Stimulated activated CD8-positive, alpha-beta memory T cell treated with anti-CD3 and anti-CD28 coated beads, Interleukin-4, amount 100 ng/mL, for 48 hours (primary cell): Measurements from ENCODE around the gene VWA1.
"Not testable (repeated sequence)": the region's sequence is repeated elsewhere in the genome, so short reads cannot be mapped to it uniquely, and the experiment has no call there.

Source experiments
- DNase-seq: peaks from one replicate; pipeline ENCODE4 v3.0.0-alpha.2; 2020

The VWA1 gene

DNA sequence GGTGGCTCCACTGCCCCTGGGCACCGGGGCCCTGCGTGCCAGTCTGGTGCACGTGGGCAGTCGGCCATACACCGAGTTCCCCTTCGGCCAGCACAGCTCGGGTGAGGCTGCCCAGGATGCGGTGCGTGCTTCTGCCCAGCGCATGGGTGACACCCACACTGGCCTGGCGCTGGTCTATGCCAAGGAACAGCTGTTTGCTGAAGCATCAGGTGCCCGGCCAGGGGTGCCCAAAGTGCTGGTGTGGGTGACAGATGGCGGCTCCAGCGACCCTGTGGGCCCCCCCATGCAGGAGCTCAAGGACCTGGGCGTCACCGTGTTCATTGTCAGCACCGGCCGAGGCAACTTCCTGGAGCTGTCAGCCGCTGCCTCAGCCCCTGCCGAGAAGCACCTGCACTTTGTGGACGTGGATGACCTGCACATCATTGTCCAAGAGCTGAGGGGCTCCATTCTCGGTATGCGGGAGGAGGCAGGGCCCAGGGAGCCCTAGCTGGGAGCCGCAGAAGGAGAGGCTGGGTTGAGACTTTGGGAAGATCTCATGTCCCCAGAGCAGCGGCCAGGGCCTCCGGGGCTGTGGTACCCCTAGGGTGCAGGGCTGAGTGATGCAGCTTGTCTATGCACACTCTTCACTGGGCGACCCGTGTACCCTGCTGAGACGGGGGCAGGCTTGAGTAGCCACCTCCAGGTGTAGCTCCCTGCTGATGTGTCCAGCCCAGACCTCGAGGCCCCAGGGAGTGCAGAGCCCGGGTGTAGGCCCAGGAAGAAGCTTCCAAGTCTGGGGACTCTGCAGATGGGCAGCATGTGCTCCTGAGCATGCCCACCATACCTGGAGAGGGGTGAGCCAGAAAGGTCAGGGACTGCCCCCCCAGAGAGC lies 1.8 kb downstream of the VWA1 start:
- DNase-seq, result no peak

DNA sequence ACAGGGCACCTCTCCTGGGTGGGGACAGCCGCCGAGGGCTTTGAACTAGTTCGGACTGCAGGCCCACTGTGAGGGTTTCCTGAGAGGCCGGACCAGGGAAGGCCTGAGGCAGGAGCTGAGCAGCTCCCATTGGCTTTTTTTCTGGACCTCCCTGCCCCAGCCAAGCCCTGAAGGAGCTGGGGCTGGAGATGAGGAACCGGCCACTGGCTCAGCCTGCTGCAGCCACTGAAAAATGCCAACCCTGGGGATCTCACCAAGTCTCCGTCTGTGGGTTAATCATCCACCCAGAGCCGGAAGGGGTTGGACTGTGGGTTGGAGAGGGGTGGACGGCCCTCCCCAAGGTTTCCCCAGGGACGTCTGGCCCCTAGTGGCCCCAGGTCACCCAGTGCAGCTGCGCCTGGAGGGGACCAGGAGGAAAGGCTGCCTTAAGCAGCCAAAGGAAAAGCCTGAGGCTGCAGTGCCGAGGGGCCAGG lies 2.5 kb downstream of the VWA1 start:
- DNase-seq, result no peak

DNA sequence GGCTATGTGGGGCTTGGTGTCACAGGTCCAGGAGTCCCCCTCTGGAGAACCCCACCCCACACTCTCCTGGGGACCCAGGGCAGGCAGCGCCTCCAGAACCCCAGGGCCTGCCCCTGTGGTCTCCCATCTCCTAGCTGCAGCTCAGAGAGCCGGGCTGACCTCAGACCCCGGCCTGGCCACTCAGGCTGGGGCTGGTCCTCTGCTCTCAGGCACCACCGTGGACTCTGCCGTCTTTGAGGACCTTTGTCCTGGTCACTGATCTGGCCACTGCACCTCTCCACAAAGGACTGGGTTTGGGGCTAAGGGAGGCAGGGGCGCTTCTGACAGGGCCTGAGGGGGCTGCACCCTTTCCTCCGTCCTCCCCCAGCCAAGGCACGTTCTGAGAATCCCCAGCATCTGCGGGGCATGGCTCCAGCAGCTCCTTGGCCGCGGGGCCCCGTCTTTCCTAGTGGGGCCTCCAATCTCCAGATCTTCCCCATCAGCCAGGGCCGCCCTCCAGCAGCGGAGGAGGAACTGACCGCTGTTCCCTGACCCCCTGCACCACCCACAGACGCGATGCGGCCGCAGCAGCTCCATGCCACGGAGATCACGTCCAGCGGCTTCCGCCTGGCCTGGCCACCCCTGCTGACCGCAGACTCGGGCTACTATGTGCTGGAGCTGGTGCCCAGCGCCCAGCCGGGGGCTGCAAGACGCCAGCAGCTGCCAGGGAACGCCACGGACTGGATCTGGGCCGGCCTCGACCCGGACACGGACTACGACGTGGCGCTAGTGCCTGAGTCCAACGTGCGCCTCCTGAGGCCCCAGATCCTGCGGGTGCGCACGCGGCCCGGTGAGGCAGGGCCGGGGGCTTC lies 3.3 kb downstream of the VWA1 start:
- no peak for DNase-seq

DNA sequence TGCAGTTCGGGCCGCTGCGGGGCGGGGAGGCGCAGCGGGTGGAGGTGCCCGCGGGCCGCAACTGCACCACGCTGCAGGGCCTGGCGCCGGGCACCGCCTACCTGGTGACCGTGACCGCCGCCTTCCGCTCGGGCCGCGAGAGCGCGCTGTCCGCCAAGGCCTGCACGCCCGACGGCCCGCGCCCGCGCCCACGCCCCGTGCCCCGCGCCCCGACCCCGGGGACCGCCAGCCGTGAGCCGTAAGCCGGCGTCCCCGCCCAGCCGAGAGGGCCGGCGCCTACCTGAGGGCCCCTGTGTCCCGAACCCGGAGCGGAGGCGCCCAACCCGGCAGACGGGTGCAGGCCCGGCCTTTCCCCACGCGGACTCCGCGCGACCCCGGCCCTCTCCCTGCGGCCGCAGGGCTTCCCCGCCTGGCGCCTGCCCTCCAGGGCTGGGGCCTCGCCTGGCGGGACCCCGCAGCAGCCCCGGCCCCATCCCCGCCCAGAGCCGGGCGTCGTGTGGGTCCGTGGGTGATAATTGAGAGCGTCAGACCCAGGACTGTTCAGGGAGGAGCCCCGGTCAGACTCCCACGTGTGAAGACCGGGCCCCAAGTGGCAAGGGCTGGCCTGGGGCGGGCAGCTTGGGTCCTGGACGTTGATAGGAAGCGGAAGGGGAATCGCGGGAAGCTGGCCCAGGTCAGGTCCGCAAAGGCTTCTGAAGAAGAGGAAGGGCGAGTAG lies 4.2 kb downstream of the VWA1 start:
- no peak for DNase-seq

DNA sequence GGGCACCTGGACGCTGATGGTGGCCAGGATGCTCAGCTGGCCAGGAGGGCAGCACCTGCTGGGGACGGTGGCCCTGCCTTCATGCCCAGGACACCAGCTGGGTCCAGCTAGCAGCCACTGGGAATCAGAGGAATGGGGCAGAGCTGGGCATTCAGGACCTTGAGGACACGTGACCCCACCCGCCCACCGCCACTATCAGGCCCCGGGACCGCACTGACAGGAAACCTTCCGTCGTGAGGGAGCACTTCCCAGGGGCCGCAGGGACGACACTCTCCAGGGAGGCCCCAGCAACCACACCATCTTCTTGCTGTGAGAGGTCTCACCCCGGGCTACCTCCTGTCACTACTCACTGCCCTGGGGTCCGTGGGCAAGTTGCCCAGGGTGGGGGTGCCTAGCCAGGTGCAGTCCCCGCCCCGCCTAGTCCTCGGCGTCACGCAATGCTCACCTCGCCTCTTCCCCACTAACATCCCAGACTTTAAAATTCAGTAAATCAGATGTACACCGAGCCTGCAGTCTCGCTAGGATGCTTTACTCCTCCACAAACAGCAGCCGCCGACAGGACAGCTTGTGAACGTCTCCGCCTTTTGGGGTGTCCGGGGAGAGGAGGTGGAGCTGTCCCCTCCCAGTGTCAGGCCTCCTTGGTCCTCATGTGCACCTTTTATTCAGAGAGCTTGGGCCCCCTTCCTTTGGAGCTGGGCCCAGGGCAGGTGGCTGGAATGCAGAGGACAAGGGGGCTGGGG lies 4.9 kb downstream of the VWA1 start:
- no peak for DNase-seq

DNA sequence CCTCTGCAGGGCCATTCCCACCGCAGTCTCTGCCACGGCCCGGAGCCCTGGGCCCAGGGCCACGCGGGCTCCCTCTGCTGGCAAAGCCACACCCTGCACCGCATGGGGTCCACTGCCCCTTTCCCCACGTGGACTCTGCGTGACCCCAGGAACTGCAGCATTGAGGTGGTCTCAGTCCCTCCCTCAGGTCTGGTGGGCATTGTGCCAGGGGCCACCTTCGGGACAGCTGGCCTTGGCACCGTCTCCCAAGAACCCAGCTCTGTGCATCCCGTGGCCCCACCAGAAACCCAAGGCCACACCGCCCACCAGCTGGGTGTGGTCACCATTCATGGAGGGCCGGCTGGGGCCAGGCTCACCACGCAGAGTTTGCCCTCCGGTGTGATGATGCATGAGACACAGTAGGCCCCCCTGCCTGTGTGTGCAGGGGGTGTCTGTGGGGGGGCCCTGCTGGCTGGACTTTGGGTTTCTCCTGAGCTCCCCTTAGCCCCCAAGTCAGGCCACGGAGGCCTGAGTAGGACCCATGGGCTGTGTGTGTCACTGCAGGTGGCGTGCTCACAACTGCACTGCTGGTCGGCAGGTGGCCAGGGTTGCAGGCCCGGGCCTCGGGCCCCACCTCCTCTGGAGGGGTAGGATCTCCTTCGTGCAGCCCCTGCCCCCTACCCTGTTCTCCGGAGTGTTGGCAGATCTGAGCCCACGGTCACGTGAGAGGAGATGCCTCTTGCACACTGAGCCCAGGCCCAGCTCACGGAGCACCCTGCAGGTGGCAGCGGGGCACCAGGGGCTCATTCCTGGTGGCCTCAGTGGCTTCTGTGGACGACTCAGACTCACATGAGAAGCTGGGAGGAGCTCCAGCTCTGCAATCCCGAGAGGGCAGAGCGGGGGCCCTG lies 5.8 kb downstream of the VWA1 start:
- peak; percentile 84 for DNase-seq

DNA sequence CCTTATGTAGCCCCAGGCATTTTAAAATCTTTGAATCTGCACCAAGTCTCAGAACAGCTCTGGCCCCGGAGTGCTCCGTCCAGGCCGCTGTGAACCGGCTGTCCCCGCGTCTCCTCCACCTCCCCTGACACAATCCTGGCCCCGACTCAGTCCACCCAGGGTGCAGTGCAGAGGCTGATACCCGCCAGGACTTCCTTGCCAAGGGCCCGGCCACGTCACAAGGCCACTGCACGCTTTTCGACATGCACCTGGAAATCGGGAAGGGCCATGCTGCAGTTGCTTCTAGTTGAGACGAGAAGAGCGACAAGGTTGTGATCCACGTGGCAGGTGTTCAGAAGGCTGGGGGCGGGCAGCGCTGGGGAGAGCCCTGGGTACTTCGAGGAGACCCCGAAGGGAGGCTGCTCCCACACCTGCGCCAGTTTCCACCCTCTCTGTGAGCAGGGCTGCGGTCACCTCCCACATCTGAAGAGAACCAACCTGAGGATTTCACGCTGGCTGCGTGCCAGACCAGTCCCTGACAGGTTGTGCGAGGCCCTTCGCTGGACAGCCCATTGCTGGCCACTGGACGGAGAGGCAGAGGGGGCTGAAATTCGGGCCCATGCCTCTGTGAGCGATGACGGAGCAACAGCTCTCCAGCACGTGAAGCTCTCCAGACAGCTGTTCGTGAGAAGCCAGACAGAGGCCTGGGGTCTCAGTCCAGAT lies 6.7 kb downstream of the VWA1 start:
- no peak for DNase-seq

DNA sequence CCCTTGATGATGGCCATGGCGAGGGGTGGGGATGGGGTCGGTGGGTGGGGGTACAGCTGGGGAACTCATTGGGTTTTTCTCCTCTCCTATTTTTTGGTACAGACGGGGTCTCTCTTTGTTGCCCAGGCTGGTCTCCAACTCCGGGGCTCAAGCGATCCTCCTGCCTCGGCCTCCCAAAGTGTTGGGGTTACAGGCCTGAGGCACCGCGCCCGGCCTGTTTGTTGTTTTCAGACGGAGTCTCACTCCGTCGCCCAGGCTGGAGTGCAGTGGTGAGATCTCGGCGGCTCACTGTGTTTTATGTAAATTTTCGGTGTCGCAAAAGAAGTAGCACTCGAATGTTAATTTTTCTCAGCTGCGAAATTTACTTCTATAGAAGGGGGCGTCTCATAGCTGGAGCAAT lies 11.1 kb downstream of the VWA1 start:
- DNase-seq, result not testable (repeated sequence)

DNA sequence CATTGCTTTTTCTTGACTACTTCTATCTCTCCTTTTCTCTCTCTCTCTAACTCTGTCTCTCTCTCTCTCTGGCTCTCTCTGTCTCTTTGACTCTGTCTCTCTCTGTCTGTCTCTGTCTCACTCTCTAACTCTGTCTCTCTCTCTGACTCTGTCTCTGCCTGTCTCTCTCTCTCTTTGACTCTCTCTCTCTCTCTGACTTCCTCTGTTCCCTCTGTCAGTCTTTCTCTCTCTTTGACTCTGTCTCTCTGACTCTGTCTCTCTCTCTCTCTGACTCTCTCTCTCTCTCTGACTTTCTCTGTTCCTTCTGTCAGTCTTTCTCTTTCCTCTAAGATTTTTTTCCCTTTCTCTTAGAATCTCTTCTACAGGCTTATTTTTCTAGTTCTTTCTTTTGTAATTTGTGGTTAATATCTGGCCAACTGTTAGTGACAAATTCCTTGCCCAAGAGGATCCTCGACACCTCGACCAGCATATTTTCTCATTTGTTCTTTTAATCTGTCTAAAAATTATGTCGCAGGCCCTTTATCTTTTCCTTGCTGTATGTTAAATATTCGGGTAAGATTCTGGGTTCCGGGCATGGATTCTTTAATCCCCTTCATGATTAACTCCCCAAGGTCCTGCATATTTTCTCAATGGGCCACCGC lies 13.7 kb downstream of the VWA1 start, which contains the start of gene ATAD3C:
TSS of gene ATAD3C (plus strand) at position 591 of the 641 bp plus-strand sequence. CDS start 995 bp downstream, outside the sequence.
- DNase-seq, result no peak

DNA sequence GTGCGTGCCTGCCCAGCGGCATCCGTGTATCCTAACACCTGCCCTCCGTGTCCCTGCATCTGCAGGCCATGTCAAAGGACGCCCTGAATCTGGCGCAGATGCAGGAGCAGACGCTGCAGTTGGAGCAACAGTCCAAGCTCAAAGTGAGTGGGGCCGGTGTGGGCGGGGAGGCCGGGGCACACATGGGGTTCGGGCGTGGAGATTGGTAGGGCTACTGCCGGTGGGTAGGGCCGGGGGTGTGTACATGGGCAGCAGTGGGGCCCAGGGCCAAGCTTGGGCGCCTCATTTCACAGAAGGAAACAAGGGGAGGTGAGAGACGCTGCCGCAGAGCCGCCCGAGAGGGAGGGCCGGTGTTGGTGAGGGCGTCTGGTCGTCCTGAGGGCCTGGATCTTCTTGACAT lies 15.1 kb downstream of the VWA1 start:
- DNase-seq, result not testable (repeated sequence)

DNA sequence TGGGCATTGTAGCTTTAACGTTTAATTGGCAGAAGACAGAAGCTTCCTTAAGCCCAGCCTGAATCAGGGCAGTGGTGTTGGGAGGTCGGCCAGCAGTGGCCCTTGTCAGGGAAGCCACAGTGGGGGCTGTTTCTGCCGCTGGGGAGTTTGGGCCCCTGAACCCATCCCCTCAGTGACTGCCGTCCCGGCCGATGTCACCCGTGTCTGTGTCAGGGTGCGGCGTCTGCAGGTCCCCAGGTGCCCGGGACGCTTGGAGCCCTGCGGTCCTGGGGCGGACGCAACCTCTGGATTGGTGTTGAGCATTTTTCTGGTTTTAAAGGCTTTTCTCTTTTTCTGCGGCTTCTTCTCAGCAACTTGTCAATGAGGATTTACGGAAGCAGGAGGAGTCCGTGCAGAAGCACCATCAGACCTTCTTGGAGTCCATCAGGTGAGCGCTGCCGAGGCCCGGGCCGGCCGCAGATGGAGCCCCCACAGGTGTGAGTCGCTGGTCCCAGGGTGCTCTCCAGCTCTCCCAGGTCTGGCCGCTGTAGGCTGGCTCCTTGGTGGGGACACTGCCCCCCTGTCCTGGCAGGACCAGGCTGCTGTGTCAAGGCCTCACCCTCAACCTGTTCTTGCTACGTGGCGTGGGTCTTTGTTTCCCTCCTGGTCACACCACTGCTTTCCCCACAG lies 16.3 kb downstream of the VWA1 start:
- DNase-seq, result no peak

DNA sequence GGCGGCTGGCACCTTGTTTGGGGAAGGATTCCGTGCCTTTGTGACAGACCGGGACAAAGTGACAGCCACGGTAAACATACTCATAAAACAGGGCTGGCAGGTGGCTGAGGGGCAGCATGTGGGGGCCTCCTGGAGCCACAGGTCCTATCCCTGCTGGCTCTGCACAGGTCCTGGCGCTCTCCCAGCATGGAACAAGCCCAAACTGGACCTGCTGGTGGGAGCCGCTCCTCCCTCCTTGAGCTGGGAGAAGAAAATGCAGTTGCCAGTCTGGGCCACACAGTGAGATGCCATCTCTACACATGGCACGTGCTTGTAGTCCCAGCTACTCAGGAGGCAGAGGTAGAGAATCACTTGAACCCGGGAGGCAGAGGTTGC lies 16.9 kb downstream of the VWA1 start:
- DNase-seq, result not testable (repeated sequence)

DNA sequence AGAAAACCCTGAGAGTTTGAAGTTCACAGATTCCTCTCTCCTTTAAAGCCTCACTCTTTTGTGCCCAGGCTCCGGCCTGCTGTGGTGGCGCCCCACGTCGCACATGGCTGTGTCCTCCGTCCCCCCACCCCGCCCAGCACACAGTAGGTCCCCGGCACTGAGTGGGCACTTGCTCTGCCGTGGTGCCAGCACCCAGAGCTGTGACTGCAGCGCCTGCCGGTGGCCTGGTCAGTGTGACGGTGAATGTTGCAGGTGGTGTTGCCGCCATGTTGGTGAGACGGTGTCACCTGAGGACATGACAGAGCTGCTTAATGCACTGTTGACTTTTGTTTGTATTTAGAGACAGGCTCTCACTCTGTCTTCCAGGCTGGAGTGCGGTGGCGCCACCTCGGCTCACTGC lies 17.4 kb downstream of the VWA1 start:
- no peak for DNase-seq

DNA sequence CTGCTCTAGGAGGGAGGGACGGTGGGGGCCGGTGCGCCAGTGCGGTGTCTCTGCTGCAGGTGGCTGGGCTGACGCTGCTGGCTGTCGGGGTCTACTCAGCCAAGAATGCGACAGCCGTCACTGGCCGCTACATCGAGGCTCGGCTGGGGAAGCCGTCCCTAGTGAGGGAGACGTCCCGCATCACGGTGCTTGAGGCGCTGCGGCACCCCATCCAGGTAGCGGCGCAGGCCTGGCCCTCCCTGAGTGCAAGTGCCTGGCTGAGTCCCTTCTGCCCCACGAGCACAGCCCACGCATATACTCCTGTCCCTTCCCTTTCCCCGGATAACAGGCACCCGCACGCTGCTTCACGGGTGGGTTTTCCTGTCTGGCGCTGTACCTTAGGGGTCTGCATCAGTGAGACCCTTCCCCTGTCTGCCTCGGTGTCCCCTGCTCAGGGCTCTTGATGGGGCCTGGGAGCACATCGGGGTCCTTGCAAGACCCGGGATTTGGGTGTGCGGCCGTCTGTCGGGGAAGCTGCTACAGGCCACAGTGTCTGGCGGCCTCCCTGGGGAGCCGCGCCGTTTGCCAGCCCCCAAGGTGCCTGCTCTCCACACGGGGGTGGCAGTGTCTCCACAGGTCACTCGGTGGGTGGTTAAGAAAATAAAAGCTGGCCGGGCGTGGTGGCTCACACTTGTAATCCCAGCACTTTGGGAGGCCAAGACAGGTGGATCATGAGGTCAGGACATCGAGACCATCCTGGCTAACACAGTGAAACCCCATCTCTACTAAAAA lies 19.0 kb downstream of the VWA1 start:
- not testable (repeated sequence) for DNase-seq

DNA sequence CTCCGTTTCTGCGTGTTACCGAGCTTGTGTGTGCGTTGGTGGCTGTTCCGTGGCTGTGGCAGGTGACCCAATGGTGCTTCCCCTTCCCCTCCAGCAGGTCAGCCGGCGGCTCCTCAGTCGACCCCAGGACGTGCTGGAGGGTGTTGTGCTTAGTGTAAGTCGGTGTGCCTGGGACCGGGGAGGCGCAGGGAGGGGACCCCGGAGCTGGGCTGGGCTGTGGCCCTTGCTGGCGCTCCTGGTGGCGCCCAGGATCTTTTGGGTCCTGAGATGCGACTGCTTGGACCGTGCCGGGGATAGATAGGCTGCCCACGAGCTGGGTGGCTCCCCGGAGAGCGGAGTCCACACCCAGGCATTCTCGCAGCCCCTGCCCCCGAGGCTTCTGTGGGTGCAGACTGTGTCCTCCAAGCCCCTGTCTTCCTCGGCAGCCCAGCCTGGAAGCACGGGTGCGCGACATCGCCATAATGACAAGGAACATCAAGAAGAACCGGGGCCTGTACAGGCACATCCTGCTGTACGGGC lies 19.9 kb downstream of the VWA1 start:
- DNase-seq, result no peak

DNA sequence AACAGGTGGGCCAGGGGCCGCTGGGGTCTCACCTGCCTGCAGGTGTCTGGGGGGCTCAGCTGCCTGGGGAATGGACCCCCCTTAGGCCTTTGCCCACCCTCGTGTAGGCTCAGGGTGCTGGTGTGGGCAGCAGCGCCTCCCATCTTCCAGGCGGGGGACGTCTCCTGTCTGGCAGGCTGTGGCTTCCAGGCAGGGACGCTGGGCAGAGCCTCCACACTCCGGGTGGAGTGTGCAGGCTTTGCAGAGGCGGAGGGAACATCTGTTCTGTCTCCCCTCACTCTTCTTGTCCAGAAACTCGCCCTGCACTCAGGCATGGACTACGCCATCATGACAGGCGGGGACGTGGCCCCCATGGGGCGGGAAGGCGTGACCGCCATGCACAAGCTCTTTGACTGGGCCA lies 20.4 kb downstream of the VWA1 start:
- not testable (repeated sequence) for DNase-seq

DNA sequence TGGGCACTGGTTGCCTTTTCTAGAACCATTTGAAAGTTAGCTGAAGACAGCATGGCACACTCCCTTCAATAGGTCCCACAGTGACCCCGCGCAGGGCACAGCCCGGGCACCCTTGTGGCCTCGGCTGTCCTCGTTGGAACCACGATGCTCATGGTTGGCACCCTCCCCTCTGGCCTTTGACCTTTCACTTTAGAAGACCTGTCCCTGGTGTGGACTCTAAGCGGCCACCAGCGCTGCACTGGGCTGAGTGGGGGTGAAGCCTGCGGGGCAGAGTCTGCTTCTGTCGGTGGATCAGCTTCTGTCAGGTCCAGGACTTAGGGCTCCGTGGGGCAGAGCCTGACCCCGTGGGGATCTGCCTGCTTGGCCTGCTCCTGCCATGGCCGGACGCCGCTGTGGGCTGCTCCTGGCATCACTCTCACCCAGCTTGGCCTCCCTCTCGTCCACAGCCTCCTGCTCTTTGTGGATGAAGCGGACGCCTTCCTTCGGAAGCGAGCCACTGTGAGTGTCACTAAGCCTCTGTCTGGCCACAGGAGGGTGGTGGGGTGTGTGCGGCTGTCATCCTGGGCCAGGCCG lies 21.3 kb downstream of the VWA1 start:
- not testable (repeated sequence) for DNase-seq

DNA sequence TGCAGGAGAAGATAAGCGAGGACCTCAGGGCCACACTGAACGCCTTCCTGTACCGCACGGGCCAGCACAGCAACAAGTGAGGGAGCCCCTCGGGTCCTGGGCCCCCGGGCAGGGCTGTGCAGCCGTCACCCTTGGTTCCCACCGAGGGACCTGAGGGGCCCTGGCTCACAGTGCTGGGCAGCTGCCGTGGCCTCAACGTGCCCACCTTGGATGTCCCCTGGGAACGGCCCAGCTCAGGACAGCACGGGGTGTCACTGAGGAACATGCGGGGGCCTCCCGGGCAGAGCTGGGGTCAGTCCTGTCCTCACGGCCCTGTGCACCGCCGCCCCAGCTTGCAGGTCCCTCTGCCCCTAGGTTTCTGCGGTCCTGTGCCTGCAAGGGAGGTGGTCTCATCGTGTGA lies 23.7 kb downstream of the VWA1 start:
- not testable (repeated sequence) for DNase-seq
